ENCODE results near the gene HYAL4. TPM values are rescaled to one million over a fixed set of nuclear protein-coding genes. Genes with fewer than 3 reads are reported as not detected.

HYAL4 gene
- total RNA-seq, 2 donors from 2014 or later, result 0.51 to 1.2 TPM

- Histone ChIP-seq H3K4me3 (ENCODE audit: low read length) (no peak overlapping the region), H3K9me3 (ENCODE audit: control insufficient read depth, low read length) (peaks cover 22% of the 10 kb centered on the region), H3K36me3 (ENCODE audit: control insufficient read depth, insufficient read depth, low read length) (no peaks in the 10 kb centered on the region), H3K9ac (ENCODE audit: extremely low read depth, low read length, poor library complexity, severe bottlenecking) (no peak overlapping the region), H3K27ac (ENCODE audit: low read depth, low read length) (no peak overlapping the region), H3K4me1 (ENCODE audit: control insufficient read depth, insufficient read depth, low read length) (peaks cover 7% of the 10 kb centered on the region), H3K27me3 (ENCODE audit: control insufficient read depth, insufficient read depth, low read length, poor library complexity, severe bottlenecking) (no peaks in the 10 kb centered on the region)
- Mint-ChIP-seq H3K4me1 (peaks cover 11% of the 10 kb centered on the region), H3K4me3 (no peak overlapping the region), H3K9me3 (peaks cover 17% of the 10 kb centered on the region), H3K27me3 (ENCODE audit: insufficient read depth) (no peaks in the 10 kb centered on the region), H3K36me3 (ENCODE audit: low read depth) (peaks cover 2% of the 10 kb centered on the region), H3K27ac (peak overlapping the region; percentile 86)
- WGBS, 2 experiments (ENCODE audit: insufficient coverage in 1 of 2, insufficient read length in 1 of 2), result 45 to 57% methylated on average over 2 of the region's 2 CpGs
- DNase-seq, result no peak
- peak; percentile 86 for TF ChIP-seq CTCF (conservative IDR thresholded peaks at IDR 0.05)
These were observed 47.1 kb upstream of the HYAL4 start for GRCh38 chr7:123797673-123798531.

GRCh38 chr7:123798532-123799188 lies 46.3 kb upstream of the HYAL4 start:
- Mint-ChIP-seq H3K36me3 (ENCODE audit: low read depth) (peaks cover 2% of the 10 kb centered on the region), H3K27ac (no peak overlapping the region), H3K4me1 (peaks cover 11% of the 10 kb centered on the region), H3K9me3 (peaks cover 17% of the 10 kb centered on the region), H3K27me3 (ENCODE audit: insufficient read depth) (no peaks in the 10 kb centered on the region), H3K4me3 (no peak overlapping the region)
- WGBS, 2 experiments (ENCODE audit: insufficient coverage in 1 of 2, insufficient read length in 1 of 2), result 83 to 91% methylated on average over 4 to 6 of the region's 6 CpGs
- Histone ChIP-seq H3K4me3 (ENCODE audit: low read length) (no peak overlapping the region), H3K27me3 (ENCODE audit: control insufficient read depth, insufficient read depth, low read length, poor library complexity, severe bottlenecking) (no peaks in the 10 kb centered on the region), H3K9ac (ENCODE audit: extremely low read depth, low read length, poor library complexity, severe bottlenecking) (no peak overlapping the region), H3K27ac (ENCODE audit: low read depth, low read length) (no peak overlapping the region), H3K9me3 (ENCODE audit: control insufficient read depth, low read length) (peaks cover 21% of the 10 kb centered on the region), H3K36me3 (ENCODE audit: control insufficient read depth, insufficient read depth, low read length) (no peaks in the 10 kb centered on the region), H3K4me1 (ENCODE audit: control insufficient read depth, insufficient read depth, low read length) (peaks cover 7% of the 10 kb centered on the region)
- TF ChIP-seq CTCF (conservative IDR thresholded peaks at IDR 0.05), result no peak
- no peak for DNase-seq

- Histone ChIP-seq H3K4me1 (ENCODE audit: control insufficient read depth, insufficient read depth, low read length) (peaks cover 5% of the 10 kb centered on the region), H3K9me3 (ENCODE audit: control insufficient read depth, low read length) (no peaks in the 10 kb centered on the region), H3K4me3 (ENCODE audit: low read length) (no peak overlapping the region), H3K9ac (ENCODE audit: extremely low read depth, low read length, poor library complexity, severe bottlenecking) (no peak overlapping the region), H3K27me3 (ENCODE audit: control insufficient read depth, insufficient read depth, low read length, poor library complexity, severe bottlenecking) (no peaks in the 10 kb centered on the region), H3K27ac (ENCODE audit: low read depth, low read length) (no peak overlapping the region), H3K36me3 (ENCODE audit: control insufficient read depth, insufficient read depth, low read length) (no peaks in the 10 kb centered on the region)
- Mint-ChIP-seq H3K9me3 (no peaks in the 10 kb centered on the region), H3K4me1 (peaks cover 9% of the 10 kb centered on the region), H3K27ac (no peak overlapping the region), H3K36me3 (ENCODE audit: low read depth) (no peaks in the 10 kb centered on the region), H3K27me3 (ENCODE audit: insufficient read depth) (no peaks in the 10 kb centered on the region), H3K4me3 (no peak overlapping the region)
- no peak for DNase-seq
- TF ChIP-seq CTCF (conservative IDR thresholded peaks at IDR 0.05), result no peak
- 92% methylated on average over 1 of the region's 1 CpG; no CpG with 5 or more reads in 1 of the 2 experiments for WGBS, 2 experiments (ENCODE audit: insufficient coverage in 1 of 2, insufficient read length in 1 of 2)
These were observed 42.7 kb upstream of the HYAL4 start for GRCh38 chr7:123802249-123802648.
